ENCODE data around the gene TMEM51. TPM values are rescaled to one million over a fixed set of nuclear protein-coding genes. Genes with fewer than 3 reads are reported as not detected.

Gene TMEM51
- total and polyA plus RNA-seq, 9 of the 15 experiments (the other 6 are each of a cell fraction or from before 2014, with no cell fraction given) = 0.06 to 1.4 (median 0.58) TPM

DNA sequence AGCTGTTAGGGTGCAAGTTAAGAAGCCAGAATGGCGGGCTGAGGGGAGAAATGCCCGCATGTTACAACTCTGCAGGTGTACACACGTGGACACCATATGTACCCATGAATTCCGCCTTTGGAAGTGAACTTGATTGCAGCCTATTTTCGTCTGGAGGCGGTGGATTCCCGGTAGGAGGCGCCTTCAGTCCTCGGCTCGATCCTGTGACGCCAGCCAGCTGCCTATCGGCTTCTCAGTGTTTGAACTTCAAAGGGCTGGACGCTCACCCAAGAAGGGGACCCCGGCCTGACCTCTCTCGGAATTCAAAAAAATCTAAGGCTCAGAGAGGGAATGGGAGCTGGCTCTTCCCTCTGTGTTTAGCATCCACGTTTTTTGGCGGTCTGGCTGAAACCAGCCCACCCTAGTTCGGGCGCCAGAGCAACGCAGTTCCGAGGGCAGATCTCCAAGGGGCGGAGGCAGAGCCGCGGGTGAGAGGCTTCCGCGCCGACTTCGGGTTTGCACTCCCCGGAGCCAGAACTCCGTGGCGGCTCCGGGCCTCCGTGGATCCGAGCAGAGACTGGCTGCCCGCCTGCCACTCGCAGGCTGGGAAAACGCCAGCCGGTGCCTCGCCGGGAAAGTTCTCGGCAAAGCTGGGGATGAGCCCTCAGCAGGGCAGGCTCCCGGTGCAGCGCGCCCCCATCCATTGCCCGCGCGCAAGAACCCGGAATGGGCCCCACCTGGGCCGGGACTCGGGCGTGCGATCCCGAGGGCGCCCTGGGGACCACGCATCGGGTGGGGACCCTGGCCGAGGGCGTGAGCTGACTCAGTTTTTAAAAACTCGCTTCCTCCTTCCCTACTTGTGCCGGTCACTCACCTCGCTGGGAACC, 996 bp upstream of the TMEM51 start (continued):
- TF ChIP-seq, protein P1, sequence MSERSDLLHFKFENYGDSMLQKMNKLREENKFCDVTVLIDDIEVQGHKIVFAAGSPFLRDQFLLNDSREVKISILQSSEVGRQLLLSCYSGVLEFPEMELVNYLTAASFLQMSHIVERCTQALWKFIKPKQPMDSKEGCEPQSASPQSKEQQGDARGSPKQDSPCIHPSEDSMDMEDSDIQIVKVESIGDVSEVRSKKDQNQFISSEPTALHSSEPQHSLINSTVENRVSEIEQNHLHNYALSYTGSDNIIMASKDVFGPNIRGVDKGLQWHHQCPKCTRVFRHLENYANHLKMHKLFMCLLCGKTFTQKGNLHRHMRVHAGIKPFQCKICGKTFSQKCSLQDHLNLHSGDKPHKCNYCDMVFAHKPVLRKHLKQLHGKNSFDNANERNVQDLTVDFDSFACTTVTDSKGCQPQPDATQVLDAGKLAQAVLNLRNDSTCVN (CRISPR knock-in tag; IDR thresholded peaks at IDR 0.05) = no peak
- no peak for TF ChIP-seq POLR2AphosphoS2 (IDR thresholded peaks at IDR 0.05; ENCODE audit: low read length)
- TF ChIP-seq BDP1 (IDR thresholded peaks at IDR 0.05; ENCODE audit: insufficient read depth, insufficient read length) = no peak
- TF ChIP-seq ZSCAN32 (CRISPR knock-in tag; IDR thresholded peaks at IDR 0.05) = no peak
- no peak for TF ChIP-seq ZNF408 (CRISPR knock-in tag; IDR thresholded peaks at IDR 0.05; ENCODE audit: low read depth)
- TF ChIP-seq, protein P2, sequence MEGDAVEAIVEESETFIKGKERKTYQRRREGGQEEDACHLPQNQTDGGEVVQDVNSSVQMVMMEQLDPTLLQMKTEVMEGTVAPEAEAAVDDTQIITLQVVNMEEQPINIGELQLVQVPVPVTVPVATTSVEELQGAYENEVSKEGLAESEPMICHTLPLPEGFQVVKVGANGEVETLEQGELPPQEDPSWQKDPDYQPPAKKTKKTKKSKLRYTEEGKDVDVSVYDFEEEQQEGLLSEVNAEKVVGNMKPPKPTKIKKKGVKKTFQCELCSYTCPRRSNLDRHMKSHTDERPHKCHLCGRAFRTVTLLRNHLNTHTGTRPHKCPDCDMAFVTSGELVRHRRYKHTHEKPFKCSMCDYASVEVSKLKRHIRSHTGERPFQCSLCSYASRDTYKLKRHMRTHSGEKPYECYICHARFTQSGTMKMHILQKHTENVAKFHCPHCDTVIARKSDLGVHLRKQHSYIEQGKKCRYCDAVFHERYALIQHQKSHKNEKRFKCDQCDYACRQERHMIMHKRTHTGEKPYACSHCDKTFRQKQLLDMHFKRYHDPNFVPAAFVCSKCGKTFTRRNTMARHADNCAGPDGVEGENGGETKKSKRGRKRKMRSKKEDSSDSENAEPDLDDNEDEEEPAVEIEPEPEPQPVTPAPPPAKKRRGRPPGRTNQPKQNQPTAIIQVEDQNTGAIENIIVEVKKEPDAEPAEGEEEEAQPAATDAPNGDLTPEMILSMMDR (IDR thresholded peaks at IDR 0.05 in 2 of 3, conservative IDR thresholded peaks at IDR 0.05 in 1 of 3; ENCODE audit: insufficient read depth in 2 of 3, low read depth in 1 of 3, low read length in 3 of 3) = peak; percentile 73 to 90 (median 82)
- TF ChIP-seq ZNF212 (CRISPR knock-in tag; IDR thresholded peaks at IDR 0.05) = no peak
- peak; percentile 28; the same call in 1 of the 2 replicates for TF ChIP-seq JUND (IDR thresholded peaks at IDR 0.05; ENCODE audit: borderline replicate concordance, low read depth, low read length)
- peak; percentile 35; the same call in 1 of the 3 replicates for TF ChIP-seq JUND (tag; IDR thresholded peaks at IDR 0.05; ENCODE audit: borderline replicate concordance, low read depth, low read length)
- TF ChIP-seq NFRKB (IDR thresholded peaks at IDR 0.05; ENCODE audit: low read depth) = no peak
- TF ChIP-seq, protein P3, sequence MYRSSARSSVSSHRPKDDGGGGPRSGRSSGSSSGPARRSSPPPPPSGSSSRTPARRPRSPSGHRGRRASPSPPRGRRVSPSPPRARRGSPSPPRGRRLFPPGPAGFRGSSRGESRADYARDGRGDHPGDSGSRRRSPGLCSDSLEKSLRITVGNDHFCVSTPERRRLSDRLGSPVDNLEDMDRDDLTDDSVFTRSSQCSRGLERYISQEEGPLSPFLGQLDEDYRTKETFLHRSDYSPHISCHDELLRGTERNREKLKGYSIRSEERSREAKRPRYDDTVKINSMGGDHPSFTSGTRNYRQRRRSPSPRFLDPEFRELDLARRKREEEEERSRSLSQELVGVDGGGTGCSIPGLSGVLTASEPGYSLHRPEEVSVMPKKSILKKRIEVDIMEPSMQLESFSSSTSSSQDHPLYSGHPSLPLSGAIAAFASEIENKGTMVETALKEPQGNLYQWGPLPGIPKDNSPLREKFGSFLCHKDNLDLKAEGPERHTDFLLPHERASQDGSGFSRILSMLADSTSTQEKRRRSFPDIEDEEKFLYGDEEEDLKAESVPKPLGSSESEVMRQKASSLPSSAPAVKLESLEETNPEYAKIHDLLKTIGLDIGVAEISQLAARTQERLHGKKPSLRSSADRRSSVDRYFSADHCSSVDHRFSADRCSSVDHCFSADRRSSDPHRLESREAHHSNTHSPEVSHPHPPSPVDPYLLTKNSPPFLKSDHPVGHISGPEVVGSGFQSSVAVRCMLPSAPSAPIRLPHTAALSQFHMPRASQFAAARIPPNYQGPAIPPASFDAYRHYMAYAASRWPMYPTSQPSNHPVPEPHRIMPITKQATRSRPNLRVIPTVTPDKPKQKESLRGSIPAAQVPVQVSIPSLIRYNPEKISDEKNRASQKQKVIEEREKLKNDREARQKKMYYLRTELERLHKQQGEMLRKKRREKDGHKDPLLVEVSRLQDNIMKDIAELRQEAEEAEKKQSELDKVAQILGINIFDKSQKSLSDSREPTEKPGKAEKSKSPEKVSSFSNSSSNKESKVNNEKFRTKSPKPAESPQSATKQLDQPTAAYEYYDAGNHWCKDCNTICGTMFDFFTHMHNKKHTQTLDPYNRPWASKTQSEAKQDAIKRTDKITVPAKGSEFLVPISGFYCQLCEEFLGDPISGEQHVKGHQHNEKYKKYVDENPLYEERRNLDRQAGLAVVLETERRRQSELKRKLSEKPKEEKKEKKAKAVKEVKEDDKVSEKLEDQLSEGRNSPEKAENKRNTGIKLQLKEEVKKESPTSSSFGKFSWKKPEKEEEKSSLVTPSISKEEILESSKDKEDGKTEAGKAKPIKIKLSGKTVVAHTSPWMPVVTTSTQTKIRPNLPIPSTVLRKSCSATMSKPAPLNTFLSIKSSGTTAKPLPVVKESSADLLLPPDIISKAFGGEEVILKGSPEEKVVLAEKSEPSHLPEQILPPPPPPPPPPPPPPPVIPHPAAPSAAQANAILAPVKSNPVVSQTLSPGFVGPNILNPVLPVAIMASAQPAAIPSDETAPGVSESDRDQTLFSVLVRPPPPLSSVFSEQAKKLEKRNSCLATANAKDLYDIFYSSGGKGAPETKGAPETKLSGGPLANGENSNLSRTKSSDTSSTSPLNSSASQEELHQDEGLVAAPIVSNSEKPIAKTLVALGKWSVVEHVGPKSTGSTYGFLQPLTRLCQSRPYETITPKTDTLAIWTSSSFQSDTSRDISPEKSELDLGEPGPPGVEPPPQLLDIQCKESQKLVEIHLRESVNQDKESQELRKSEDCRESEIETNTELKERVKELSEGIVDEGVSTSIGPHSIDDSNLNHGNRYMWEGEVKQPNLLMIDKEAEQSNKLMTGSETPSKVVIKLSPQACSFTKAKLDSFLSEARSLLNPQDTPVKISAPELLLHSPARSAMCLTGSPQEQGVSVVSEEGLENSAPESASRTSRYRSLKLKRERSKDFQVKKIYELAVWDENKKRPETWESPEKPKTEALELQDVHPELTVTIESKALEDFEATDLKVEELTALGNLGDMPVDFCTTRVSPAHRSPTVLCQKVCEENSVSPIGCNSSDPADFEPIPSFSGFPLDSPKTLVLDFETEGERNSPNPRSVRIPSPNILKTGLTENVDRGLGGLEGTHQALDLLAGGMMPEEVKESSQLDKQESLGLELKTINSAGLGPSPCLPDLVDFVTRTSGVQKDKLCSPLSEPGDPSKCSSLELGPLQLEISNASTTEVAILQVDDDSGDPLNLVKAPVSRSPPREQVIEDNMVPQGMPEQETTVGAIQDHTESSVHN (IDR thresholded peaks at IDR 0.05; ENCODE audit: borderline replicate concordance in 1 of 2, low read depth in 1 of 2) = no peak
- 0 out of 2 replicates have a peak, but pooled peaks have one; percentile 8 for TF ChIP-seq TCF3 (CRISPR knock-in tag; IDR thresholded peaks at IDR 0.05)
- peak; percentile 75 for TF ChIP-seq SMC3 (conservative IDR thresholded peaks at IDR 0.05; ENCODE audit: insufficient read depth, low read depth, low read length)
- no peak for TF ChIP-seq TRIM24 (IDR thresholded peaks at IDR 0.05)
- no peak for TF ChIP-seq KHSRP (IDR thresholded peaks at IDR 0.05)
- TF ChIP-seq CEBPG (CRISPR knock-in tag; IDR thresholded peaks at IDR 0.05) = no peak
- no peak for TF ChIP-seq CEBPG (tag; conservative IDR thresholded peaks at IDR 0.05 in 1 of 2, IDR thresholded peaks at IDR 0.05 in 1 of 2)
